ENCODE results near the gene RRP1B. TPM values are rescaled to one million over a fixed set of nuclear protein-coding genes. Genes with fewer than 3 reads are reported as not detected.

RRP1B gene
- total and polyA plus RNA-seq, 8 donors: 4.0 to 23.6 (median 10.3) TPM

- TF ChIP-seq POLR2AphosphoS5 (IDR thresholded peaks at IDR 0.05) (no peak), POLR2A (IDR thresholded peaks at IDR 0.05) (no peak), EP300 (IDR thresholded peaks at IDR 0.05) (no peak), CTCF (IDR thresholded peaks at IDR 0.05) (no peak)
- DNase-seq: no peak
- intact Hi-C loops (cut with DNase I; ENCODE audit: low total_unique reads): no loop called here
- H3K4me1 ChIP-seq: no peaks in the 10 kb centered on the region
- H3K27me3 ChIP-seq: no peaks in the 10 kb centered on the region
- no peak overlapping the region for H3K4me3 ChIP-seq
- WGBS, 5 donors: 94 to 98% (median 97%) methylated on average over 6 of the region's 6 CpGs
- H3K36me3 ChIP-seq: peaks cover 53 to 100% (median 97%) of the 10 kb centered on the region in 4 donors
- no peak overlapping the region for H3K27ac ChIP-seq
- no peaks in the 10 kb centered on the region for H3K9me3 ChIP-seq
Measured at GRCh38 chr21:43681650-43682049, 22.3 kb downstream of the RRP1B start.

GRCh38 chr21:43684424-43684823 lies 25.1 kb downstream of the RRP1B start:
- no peak overlapping the region for H3K27ac ChIP-seq
- intact Hi-C loops (cut with DNase I; ENCODE audit: low total_unique reads): no loop called here
- no peaks in the 10 kb centered on the region for H3K27me3 ChIP-seq
- 68 to 83% (median 77%) methylated on average over 3 of the region's 3 CpGs for WGBS, 5 donors
- H3K9me3 ChIP-seq: no peaks in the 10 kb centered on the region
- DNase-seq: peak in 1 of 2 donors; percentile 26
- H3K4me1 ChIP-seq: no peaks in the 10 kb centered on the region
- no peak overlapping the region for H3K4me3 ChIP-seq
- peak in 1 of 3 donors; percentile 12 for TF ChIP-seq POLR2AphosphoS5 (IDR thresholded peaks at IDR 0.05)
- TF ChIP-seq EP300 (IDR thresholded peaks at IDR 0.05): no peak
- TF ChIP-seq CTCF (IDR thresholded peaks at IDR 0.05): no peak
- no peak for TF ChIP-seq POLR2A (IDR thresholded peaks at IDR 0.05)
- peaks cover 64 to 100% (median 98%) of the 10 kb centered on the region in 4 donors for H3K36me3 ChIP-seq

GRCh38 chr21:43686811-43687565 lies 27.6 kb downstream of the RRP1B start:
- no peaks in the 10 kb centered on the region for H3K27me3 ChIP-seq
- intact Hi-C loops (cut with DNase I; ENCODE audit: low total_unique reads): no loop called here
- peak overlapping the region in 1 of 5 donors; percentile 2 for H3K27ac ChIP-seq
- peaks cover 82 to 100% (median 100%) of the 10 kb centered on the region in 4 donors for H3K36me3 ChIP-seq
- TF ChIP-seq CTCF (IDR thresholded peaks at IDR 0.05) (no peak), EP300 (IDR thresholded peaks at IDR 0.05) (no peak), POLR2AphosphoS5 (IDR thresholded peaks at IDR 0.05) (no peak), POLR2A (IDR thresholded peaks at IDR 0.05) (no peak)
- no peak overlapping the region for H3K4me3 ChIP-seq
- no peak for DNase-seq
- H3K9me3 ChIP-seq: no peaks in the 10 kb centered on the region
- no peaks in the 10 kb centered on the region for H3K4me1 ChIP-seq
- 86 to 91% (median 90%) methylated on average over 21 of the region's 21 CpGs for WGBS, 5 donors

GRCh38 chr21:43687566-43688399 lies 28.4 kb downstream of the RRP1B start:
- WGBS, 5 donors: 80 to 89% (median 85%) methylated on average over 18 to 27 of the region's 27 CpGs
- peak overlapping the region in 1 of 5 donors; percentile 2 for H3K27ac ChIP-seq
- H3K4me3 ChIP-seq: no peak overlapping the region
- no peaks in the 10 kb centered on the region for H3K4me1 ChIP-seq
- TF ChIP-seq POLR2AphosphoS5 (IDR thresholded peaks at IDR 0.05) (no peak), CTCF (IDR thresholded peaks at IDR 0.05) (no peak)
- no peaks in the 10 kb centered on the region for H3K27me3 ChIP-seq
- intact Hi-C loops (cut with DNase I; ENCODE audit: low total_unique reads): no loop called here
- H3K36me3 ChIP-seq: peaks cover 79 to 100% (median 100%) of the 10 kb centered on the region in 4 donors
- no peak for DNase-seq
- H3K9me3 ChIP-seq: no peaks in the 10 kb centered on the region

Measured in stomach (tissue), 9 donors.